Measurements from ENCODE around the gene SP8. TPM values are rescaled to one million over a fixed set of nuclear protein-coding genes. Genes with fewer than 3 reads are reported as not detected.

Gene SP8
- total RNA-seq, 1 donor from 2014 or later = 0.70 TPM

DNA sequence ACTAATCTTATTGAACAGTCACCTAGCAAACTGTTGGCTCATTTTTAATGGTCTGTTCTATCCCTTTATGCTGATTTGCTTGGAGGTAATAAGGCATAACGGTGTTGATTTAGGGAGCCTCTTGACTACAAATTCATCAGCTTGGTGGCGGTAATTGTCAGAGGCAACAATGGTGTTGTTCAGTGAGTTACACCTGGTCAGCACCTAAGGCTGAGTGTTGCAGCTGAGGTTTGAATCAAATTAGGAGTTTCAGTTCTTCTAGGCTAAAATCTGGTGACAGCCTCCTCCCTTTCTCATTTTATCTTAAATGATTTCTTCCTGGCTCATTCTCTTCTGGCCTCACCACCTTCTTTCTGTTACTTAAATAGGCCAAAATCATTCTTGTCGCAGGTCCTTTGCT lies 42.3 kb upstream of the SP8 start:
- Histone ChIP-seq H2AFZ (ENCODE audit: low read depth, low read length) (no peak overlapping the region), H3K36me3 (ENCODE audit: insufficient read depth, low read length) (no peaks in the 10 kb centered on the region), H3K27me3 (ENCODE audit: insufficient read depth, low read length) (no peaks in the 10 kb centered on the region), H3K4me3 (ENCODE audit: insufficient read depth, low read depth, low read length) (no peak overlapping the region), H3K27ac (ENCODE audit: low read depth, low read length) (no peak overlapping the region), H3K4me1 (ENCODE audit: insufficient read depth, low read length) (no peaks in the 10 kb centered on the region), H3K9me3 (ENCODE audit: insufficient read depth, low read depth, low read length) (no peaks in the 10 kb centered on the region), H3K79me2 (ENCODE audit: insufficient read depth, low read length) (no peaks in the 10 kb centered on the region), H3K4me2 (ENCODE audit: low read length) (no peak overlapping the region), H3K9ac (ENCODE audit: low read length) (no peak overlapping the region), H4K20me1 (ENCODE audit: insufficient read depth, low read length) (no peaks in the 10 kb centered on the region)
- H3K9me3 Mint-ChIP-seq (ENCODE audit: unreplicated experiment) = no peaks in the 10 kb centered on the region
- H3K4me1 Mint-ChIP-seq (ENCODE audit: low read depth, unreplicated experiment) = no peaks in the 10 kb centered on the region
- DNase-seq (ENCODE audit: low read depth) = no peak
- TF ChIP-seq, protein P1, sequence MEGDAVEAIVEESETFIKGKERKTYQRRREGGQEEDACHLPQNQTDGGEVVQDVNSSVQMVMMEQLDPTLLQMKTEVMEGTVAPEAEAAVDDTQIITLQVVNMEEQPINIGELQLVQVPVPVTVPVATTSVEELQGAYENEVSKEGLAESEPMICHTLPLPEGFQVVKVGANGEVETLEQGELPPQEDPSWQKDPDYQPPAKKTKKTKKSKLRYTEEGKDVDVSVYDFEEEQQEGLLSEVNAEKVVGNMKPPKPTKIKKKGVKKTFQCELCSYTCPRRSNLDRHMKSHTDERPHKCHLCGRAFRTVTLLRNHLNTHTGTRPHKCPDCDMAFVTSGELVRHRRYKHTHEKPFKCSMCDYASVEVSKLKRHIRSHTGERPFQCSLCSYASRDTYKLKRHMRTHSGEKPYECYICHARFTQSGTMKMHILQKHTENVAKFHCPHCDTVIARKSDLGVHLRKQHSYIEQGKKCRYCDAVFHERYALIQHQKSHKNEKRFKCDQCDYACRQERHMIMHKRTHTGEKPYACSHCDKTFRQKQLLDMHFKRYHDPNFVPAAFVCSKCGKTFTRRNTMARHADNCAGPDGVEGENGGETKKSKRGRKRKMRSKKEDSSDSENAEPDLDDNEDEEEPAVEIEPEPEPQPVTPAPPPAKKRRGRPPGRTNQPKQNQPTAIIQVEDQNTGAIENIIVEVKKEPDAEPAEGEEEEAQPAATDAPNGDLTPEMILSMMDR (IDR thresholded peaks at IDR 0.05; ENCODE audit: insufficient read depth, low read depth, low read length) = no peak
- no peak for TF ChIP-seq EZH2 (IDR thresholded peaks at IDR 0.05; ENCODE audit: insufficient read depth, low read length)
- no peak overlapping the region for H3K27ac Mint-ChIP-seq (ENCODE audit: unreplicated experiment)
- no peaks in the 10 kb centered on the region for H3K36me3 Mint-ChIP-seq (ENCODE audit: low read depth, unreplicated experiment)
- no peak overlapping the region for H3K4me3 Mint-ChIP-seq (ENCODE audit: unreplicated experiment)
- no peak for FAIRE-seq
- peaks cover 17% of the 10 kb centered on the region for H3K27me3 Mint-ChIP-seq (ENCODE audit: low read depth, unreplicated experiment)

DNA sequence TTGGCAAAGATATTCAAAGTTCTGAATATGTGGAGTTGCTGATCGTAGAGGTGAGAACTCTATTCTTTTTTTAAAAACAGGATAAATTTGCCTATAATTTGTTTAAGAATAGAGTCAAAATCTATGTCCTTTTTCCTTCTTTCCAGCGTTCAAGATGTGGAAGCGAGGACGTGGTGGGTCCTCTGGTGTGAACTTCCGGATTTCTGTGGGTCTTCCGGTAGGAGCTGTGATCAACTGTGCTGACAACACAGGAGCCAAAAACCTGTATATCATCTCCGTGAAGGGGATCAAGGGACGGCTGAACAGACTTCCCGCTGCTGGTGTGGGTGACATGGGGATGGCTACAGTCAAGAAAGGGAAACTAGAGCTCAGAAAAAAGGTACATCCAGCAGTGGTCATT lies 40.5 kb upstream of the SP8 start:
- no peak overlapping the region for H3K9ac ChIP-seq (ENCODE audit: low read length)
- no peaks in the 10 kb centered on the region for H3K9me3 Mint-ChIP-seq (ENCODE audit: unreplicated experiment)
- no peak overlapping the region for H3K4me2 ChIP-seq (ENCODE audit: low read length)
- DNase-seq (ENCODE audit: low read depth) = no peak
- H2AFZ ChIP-seq (ENCODE audit: low read depth, low read length) = no peak overlapping the region
- H3K36me3 ChIP-seq (ENCODE audit: insufficient read depth, low read length) = no peaks in the 10 kb centered on the region
- H3K27ac ChIP-seq (ENCODE audit: low read depth, low read length) = no peak overlapping the region
- H3K4me3 ChIP-seq (ENCODE audit: insufficient read depth, low read depth, low read length) = no peak overlapping the region
- no peak overlapping the region for H3K27ac Mint-ChIP-seq (ENCODE audit: unreplicated experiment)
- no peaks in the 10 kb centered on the region for H4K20me1 ChIP-seq (ENCODE audit: insufficient read depth, low read length)
- H3K79me2 ChIP-seq (ENCODE audit: insufficient read depth, low read length) = no peaks in the 10 kb centered on the region
- H3K27me3 ChIP-seq (ENCODE audit: insufficient read depth, low read length) = no peaks in the 10 kb centered on the region
- no peak for FAIRE-seq
- H3K4me1 Mint-ChIP-seq (ENCODE audit: low read depth, unreplicated experiment) = no peaks in the 10 kb centered on the region
- no peaks in the 10 kb centered on the region for H3K4me1 ChIP-seq (ENCODE audit: insufficient read depth, low read length)
- no peak for TF ChIP-seq EZH2 (IDR thresholded peaks at IDR 0.05; ENCODE audit: insufficient read depth, low read length)
- TF ChIP-seq, protein P1 (IDR thresholded peaks at IDR 0.05; ENCODE audit: insufficient read depth, low read depth, low read length) = no peak
- peaks cover 16% of the 10 kb centered on the region for H3K27me3 Mint-ChIP-seq (ENCODE audit: low read depth, unreplicated experiment)
- H3K4me3 Mint-ChIP-seq (ENCODE audit: unreplicated experiment) = no peak overlapping the region
- no peaks in the 10 kb centered on the region for H3K9me3 ChIP-seq (ENCODE audit: insufficient read depth, low read depth, low read length)
- no peaks in the 10 kb centered on the region for H3K36me3 Mint-ChIP-seq (ENCODE audit: low read depth, unreplicated experiment)

DNA sequence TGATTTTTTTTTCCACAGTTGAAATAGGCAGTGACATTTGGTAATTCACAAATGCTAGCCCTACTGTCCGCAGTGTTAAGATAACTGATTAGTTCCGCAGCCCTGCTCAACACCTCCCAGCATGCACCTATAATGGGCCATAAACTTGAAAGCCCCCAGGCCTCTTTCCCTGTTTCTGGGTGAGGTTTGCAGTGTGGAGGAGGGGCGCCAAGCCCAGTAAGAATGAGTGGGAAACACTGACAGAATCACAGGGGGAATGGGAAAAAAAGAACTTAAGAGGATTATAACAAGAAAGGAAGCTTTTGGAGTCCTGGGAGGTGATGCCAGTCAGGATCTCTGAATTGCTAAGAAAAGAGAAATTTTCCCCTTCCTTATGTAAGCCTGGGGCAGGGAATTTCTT lies 39.6 kb upstream of the SP8 start:
- TF ChIP-seq, protein P1 (IDR thresholded peaks at IDR 0.05; ENCODE audit: insufficient read depth, low read depth, low read length) = no peak
- no peak for TF ChIP-seq EZH2 (IDR thresholded peaks at IDR 0.05; ENCODE audit: insufficient read depth, low read length)
- H3K9ac ChIP-seq (ENCODE audit: low read length) = no peak overlapping the region
- Mint-ChIP-seq H3K4me1 (ENCODE audit: low read depth, unreplicated experiment) (no peaks in the 10 kb centered on the region), H3K9me3 (ENCODE audit: unreplicated experiment) (no peaks in the 10 kb centered on the region), H3K27ac (ENCODE audit: unreplicated experiment) (no peak overlapping the region), H3K36me3 (ENCODE audit: low read depth, unreplicated experiment) (no peaks in the 10 kb centered on the region), H3K27me3 (ENCODE audit: low read depth, unreplicated experiment) (peaks cover 15% of the 10 kb centered on the region), H3K4me3 (ENCODE audit: unreplicated experiment) (no peak overlapping the region)
- H3K9me3 ChIP-seq (ENCODE audit: insufficient read depth, low read depth, low read length) = no peaks in the 10 kb centered on the region
- no peaks in the 10 kb centered on the region for H3K27me3 ChIP-seq (ENCODE audit: insufficient read depth, low read length)
- no peaks in the 10 kb centered on the region for H4K20me1 ChIP-seq (ENCODE audit: insufficient read depth, low read length)
- H3K4me2 ChIP-seq (ENCODE audit: low read length) = no peak overlapping the region
- H3K4me1 ChIP-seq (ENCODE audit: insufficient read depth, low read length) = no peaks in the 10 kb centered on the region
- no peak overlapping the region for H3K4me3 ChIP-seq (ENCODE audit: insufficient read depth, low read depth, low read length)
- FAIRE-seq = no peak
- DNase-seq (ENCODE audit: low read depth) = no peak
- no peaks in the 10 kb centered on the region for H3K36me3 ChIP-seq (ENCODE audit: insufficient read depth, low read length)
- H2AFZ ChIP-seq (ENCODE audit: low read depth, low read length) = no peak overlapping the region
- H3K79me2 ChIP-seq (ENCODE audit: insufficient read depth, low read length) = no peaks in the 10 kb centered on the region
- no peak overlapping the region for H3K27ac ChIP-seq (ENCODE audit: low read depth, low read length)

Measured in astrocyte (in vitro differentiated cells and primary cell).